GM18502 (cell line): ENCODE measurements around the gene USP37.
"Not testable (repeated sequence)": the region's sequence is repeated elsewhere in the genome, so short reads cannot be mapped to it uniquely, and the experiment has no call there.

Source experiments
- ATAC-seq: cut with Tn5 transposase; IDR thresholded peaks from one replicate; pipeline ENCODE4 v1.9.1; 2021; ENCODE audit warnings: mild to moderate bottlenecking; ENCODE audit not compliant: unreplicated experiment, poor library complexity

The USP37 gene

DNA sequence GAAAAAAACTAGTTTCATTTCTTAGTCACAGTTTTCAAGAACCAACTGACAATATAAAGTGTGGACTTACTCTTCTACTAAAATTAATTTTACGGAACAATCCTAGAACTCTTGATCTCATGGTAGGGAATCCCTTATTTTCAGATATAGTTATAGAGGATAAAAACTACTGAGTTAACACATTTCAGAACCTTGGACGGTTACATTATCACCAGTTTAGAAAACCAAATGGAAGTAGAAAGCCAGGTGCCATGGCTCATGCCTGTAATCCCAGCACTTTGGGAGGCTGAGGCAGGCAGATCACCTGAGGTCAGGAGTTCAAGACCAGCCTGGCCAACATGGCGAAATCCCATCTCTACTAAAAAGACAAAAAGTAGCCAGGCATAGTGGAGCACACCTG lies 13.9 kb downstream of the USP37 start:
- not testable (repeated sequence) for ATAC-seq

DNA sequence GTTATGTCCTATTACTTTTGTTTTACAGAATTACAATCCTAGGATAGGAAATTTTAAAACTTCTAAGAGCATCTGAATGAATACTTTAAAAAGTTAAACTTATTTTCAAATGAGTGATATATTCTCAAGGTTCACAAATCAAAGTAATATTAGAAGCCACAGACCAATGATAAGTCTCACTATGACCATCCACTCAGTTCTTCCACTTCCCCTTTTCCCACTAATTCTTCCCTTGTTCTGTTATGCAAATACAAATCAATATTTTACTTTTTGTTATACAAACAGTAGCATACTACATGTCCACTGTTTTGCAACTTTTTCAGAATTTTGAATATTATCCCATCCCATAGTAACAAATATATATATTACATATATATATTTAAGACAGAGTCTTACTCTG lies 20.2 kb downstream of the USP37 start:
- no peak for ATAC-seq

DNA sequence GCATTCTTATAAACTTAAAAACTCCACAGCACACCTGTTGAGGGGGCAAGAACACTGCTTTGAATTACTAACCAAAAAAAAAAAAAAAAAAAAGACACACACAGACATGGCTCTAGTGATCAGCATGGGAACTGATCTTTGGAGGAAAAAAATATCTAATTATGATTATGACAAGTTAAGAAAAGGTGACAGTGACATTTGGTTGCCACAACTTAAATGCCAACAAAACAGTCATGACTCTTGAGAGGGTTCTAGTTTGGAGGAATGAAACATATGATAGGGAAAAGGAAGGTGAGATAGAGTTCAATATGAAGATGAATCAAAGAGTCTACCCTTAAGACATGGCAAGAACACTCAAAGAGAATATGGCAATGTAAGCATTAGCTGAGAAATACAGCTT lies 20.6 kb downstream of the USP37 start:
- no peak for ATAC-seq

DNA sequence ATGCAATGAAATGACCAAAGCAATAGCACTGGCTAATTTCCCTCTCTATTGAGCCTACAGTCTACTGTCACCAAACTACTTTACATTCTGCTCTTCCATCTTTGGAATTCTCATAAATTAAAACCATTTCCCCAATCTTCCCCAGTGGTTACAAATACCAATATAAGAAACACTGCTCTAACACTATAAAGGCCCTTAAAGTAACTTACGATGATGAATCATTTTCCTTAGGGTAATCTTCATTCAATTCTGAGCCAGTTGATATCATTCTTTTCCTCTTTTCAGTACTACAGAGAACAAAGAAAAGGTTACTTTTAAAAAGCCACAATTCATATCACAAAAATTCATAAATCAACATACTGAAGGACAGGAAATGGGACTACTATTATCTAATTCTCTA lies 22.1 kb downstream of the USP37 start:
- no peak for ATAC-seq

DNA sequence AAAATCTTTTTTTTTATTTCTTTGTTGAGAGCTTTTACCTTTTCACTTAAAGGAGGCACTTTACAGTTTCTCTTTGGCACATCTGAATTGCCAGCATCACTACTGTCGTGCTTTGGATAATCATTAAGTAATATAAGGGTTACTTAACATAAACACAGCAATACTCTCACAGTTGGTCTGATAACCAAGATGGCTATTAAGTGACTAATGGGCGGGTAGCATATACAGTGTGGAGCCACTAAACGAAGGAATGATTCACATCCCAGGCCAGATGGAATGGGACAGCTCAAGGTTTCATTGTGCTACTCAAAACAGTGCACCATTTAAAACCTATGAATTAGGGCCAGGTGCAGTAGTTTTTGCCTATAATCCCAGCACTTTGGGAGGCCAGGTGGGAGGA lies 28.1 kb downstream of the USP37 start:
- ATAC-seq: no peak

DNA sequence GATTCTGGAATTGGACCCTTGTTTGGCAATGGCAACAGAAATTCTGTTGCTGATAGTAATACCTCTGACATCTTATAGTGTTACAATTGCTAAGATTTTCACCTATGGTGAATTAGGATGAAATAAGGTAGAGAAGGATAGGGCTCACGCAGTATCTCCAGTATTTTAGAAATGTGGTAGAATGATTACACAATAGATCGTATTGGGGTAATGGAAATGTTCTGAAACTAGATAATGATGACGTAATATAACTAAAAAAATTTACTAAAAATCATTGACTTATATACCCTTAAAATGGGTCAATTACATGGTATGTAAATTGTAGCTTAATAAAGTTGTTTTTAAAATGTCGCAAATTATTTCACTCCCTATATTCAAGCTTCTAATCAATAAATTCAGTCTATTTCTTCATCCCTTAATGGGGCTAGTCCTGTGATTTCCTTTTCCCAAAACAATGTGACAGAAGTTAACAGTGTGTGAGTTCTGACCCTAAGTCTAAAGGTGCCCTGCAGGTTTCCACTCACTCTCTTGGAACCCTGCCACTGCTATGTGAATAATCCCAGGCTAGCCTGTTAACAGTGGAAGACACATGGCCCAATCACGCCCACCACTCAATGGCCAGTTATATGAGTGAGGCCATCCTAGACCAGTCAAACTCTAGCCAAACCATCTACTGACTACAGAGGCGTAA lies 31.2 kb downstream of the USP37 start:
- ATAC-seq: no peak

DNA sequence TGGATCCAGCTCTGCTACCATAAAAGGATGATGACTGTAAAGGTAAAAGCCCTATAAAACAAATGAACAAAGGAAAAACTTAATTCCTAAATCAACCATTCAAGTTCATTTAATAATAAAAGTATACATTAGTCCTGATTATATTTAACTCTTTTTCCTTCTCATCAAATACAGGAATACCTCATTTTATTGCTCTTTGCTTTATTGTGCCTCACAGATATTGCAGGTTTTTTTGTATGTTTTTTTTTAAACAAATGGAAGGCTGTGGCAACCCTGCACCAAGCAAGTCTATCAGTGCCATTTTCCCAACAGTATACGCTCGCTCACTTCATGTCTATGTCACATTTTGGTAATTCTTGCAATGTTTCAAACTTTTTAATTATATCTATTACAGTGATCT lies 38.2 kb downstream of the USP37 start:
- ATAC-seq: no peak

DNA sequence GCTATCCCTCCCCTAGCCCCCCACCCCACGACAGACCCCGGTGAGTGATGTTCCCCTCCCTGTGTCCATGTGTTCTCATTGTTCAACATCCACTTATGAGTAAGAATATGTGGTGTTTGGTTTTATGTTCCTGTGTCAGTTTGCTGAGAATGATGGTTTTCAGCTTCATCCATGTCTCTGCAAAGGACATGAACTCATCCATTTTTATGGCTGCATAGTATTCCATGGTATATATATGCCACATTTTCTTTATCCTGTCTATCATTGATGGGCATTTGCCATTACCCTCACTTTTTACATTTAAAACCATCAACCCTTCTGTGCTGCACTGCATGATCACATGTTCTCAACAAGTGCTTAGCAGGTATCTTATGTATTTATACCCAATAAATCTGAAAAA lies 39.7 kb downstream of the USP37 start:
- ATAC-seq: not testable (repeated sequence)

DNA sequence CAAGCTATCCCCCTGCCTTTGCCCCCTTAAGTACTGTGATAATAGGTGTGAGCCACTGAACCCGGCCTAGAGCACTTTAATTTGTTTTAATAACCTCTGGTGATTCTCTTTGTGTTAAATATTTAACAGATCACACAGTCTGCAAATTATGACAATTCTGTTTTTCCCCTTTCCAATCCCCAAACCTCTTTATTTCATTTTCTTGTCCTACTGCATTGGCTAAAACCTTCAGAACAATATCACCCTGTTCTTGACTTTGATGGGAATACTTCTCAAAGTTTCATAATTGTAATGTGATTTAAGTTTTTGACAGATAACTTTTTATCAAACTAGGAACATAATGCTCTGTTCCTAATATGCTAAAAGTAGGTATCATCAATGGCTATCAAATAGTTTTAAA lies 44.5 kb downstream of the USP37 start:
- no peak for ATAC-seq

DNA sequence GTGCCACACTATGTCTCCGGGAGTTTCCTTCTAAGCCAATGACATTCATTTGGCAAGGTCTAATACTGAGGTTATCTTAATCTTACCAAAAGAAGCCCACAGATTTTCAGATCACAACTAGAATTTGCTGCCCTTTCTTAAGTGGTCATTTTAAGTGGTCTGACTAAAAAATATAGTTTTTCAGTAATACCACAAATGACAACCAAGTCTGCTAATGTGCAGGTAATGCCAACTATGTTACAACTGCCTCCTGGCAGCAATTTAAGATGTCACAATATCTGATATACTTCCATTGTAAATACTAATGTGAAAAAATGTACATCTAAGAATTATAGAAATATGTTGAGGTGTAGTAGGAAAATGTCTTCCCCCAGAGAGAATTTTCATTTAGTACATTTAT lies 49.3 kb downstream of the USP37 start:
- ATAC-seq: no peak

DNA sequence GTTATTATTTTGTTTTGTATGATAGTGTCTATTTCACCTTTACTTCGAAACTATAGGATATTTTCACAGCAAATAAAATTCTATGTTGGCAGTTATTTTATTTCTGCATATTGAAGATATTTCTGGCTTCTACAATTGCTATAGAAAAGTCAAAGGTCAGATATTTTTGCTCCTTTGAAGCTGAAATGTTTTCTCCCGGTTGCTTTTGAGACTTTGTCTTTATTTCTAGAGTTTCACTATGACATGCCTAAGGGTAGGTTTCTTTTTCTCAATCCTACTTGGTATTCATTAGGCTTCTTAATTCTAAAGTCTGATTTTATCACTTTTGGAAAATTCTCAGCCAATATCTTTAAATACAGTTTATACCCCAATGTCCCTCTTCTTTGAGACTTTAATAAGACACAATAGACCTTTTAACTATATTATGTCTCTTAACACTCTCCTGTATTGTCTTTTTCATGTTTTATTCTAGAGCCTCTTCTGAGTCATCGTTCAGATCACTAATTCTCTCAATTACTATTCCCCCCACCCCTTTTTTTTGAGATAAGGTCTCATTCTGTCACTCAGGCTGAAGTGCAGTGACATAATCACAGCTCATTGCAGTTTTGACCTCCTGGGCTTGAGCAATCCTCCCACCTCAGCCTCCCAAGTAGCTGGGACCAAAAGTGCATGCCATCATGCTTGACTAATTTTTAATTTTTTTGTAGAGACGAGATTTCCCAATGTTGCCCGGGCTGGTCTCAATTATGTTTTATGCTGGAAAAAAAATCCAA lies 50.5 kb downstream of the USP37 start:
- peak; percentile 75 for ATAC-seq

DNA sequence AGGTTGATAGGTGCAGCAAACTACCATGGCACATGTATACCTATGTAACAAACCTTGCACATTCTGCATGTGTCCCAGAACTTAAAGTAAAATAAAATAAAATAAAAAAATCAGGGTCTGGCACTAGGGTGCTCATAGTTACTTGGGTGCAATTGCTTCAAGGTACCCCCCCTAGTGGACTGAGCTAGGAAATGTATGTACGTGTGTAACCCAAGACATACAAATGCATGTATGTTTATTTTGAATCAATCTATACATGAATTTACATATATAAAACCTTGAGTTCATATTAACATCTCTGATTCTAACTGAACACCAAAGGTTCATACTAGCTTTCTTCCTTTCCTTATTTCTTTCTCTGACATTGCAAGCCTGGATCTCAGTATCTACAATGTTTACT lies 51.5 kb downstream of the USP37 start:
- no peak for ATAC-seq

DNA sequence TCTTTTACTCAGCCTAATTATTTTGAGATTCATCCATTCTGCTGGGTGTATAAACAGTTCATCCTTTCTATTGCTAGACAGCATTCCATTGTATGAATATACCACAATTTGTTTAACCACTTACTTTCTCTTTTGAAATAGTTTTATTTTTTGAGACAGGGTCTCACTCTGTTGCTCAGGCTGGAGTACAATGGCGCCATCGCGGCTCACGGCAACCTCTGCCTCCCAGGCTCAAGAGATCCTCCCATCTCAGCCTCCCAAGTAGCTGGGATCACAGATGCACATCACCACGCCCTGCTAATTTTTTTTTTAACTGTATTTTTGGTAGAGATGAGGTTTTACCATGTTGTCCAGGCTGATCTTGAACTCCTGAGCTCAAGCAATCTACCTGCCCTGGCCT lies 54.5 kb downstream of the USP37 start:
- no peak for ATAC-seq

DNA sequence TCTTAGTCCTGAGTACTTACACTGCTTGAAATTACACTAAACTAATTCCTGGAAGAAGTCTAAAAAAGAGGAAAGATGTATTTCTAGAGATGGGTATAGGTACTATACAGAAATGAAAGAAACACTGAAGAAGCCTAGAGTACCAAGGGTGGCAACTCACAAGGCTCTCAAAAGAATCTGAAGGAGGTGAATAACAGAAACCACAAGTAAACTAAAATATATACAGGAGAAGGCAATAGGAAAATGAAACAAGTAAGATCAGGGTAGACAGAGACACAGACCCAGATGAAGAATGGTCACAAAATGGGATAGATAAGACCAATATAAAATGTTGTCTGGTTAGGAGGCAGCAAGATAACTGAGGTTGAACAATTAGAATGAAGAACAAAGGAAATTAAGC lies 59.9 kb downstream of the USP37 start:
- ATAC-seq: peak; percentile 39

DNA sequence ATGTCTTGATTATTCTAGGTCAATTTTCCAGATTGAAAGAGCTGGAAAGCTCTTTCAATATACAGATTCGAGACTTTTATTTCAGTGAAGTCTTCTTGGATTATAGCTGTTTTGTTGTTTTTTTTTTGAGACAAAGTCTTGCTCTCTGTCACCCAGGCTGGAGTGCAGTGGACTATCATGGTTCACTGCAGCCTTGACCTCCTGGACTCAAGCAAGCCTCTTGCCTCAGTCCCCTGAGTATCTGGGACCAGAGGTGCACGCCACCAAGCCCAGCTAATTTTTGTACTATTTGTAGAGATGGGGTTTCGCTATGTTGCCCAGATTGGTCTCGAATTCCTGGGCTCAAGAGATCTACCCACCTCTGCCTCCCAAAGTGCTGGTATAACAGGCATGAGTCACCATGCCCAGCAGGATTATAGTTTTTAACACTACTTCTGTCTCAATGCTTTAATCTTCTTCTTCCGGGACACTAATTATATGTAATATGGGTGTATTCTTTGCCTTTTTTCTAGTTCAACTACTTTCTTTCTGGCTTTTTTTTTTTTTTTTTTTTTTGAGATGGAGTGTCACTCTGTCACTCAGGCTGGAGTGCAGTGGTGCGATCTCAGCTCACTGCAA lies 62.3 kb downstream of the USP37 start:
- no peak for ATAC-seq

DNA sequence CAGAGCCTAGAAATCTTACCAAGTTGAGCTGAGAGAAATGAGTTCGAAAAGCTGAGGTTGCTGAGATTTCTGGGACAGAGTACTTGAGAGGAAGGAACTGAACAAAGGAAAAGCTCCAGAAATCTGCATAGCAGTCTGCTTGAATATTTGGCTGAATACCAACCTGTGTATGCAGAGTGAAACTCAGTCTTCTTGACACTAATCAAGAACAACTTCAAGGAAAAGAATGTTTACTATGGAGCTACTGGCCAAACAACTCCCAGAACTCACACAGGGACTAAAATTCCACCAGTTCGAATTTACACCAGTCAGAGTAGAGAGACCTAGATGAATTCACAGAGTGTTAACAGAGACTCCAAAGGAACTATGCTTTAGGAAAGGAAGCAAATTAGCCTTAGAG lies 66.5 kb downstream of the USP37 start:
- no peak for ATAC-seq

DNA sequence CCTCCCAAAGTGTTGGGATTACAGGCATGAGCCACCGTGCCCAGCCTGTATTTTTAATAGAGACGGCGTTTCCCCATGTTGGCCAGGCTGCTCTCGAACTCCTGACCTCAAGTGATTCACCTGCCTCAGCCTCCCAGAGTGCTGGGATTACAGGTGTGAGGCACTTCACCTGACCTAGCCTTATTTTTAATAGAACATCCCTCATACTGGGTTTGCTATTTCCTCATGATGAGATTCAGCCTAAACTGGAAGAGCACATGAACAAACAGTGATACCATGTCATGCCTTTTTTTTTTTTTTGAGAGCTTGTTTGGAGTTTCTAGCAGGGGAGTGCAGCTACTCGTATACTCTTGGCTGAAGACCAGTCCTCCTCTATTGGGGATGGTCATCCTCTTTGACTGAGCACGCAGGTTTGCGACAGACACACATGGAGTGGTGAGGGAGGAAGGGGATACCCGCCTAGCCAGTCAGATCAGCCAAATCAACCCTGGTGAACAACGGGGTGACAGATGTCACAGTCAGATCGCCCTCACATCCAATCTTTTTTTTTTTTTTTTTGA lies 67.6 kb downstream of the USP37 start:
- ATAC-seq: no peak

DNA sequence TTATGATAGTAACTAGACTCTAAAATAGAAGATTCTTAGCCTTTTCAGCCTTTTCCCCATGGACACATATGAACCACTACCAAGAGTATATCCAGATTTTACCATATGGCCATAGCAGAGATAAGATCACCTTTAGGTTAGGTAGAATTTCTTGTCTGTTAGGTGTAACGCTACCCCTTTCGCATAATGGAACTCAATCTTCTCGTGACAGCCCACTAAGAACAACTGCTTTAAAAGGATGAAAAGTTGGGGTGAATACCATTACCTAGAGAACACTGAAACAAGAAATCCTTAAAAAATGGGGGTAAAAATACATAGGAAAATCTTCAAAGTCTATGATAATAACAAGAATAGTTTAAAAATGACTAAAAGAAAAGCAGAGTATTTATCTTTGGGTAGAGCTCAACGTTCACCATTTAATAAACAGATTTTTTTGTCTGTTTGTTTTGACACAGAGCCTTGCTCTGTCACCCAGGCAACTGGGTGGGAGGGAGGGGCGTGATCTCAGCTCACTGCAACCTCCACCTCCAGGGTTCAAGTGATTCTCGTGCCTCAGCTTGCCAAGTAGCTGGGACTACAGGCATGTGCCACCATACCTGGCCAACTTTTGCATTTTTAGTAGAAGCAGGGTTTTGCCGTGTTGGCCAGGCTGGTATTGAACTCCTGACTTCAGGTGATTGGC lies 82.0 kb downstream of the USP37 start:
- no peak for ATAC-seq

DNA sequence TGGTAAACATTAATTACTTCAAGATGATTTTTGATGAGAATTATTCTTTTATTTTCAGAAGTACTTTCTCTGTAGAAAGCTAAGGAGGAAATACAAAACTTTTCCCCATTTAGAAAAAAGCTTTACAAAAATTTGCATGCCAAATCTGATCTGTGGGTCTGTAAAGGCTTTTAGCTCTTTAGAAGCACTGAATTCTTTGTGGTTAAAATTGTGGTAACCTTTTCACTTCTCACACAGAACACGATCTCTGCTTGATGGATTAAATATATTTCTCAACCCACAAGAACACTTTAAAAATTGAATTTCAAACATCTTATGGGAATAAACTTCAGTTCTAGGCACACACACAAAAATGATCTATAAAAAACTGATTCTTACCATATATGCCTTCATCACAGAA lies 85.5 kb downstream of the USP37 start:
- no peak for ATAC-seq

DNA sequence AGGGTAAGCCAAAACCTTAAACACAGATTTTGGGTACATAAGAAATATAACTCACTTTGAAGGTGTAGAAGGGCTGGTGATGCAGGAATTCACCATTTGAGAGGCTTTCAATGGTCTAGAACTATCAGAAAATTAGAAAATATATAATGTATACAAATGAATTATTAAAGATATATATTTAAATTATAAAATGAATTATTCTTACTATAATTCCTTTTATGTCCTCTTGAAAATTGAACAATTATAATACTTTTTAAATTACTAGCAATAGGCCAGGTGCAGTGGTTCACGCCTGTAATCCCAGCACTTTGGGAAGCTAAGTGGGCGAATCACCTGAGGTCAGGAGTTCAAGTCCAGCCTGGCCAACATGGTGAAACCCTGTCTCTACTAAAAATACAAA lies 88.6 kb downstream of the USP37 start:
- no peak for ATAC-seq

DNA sequence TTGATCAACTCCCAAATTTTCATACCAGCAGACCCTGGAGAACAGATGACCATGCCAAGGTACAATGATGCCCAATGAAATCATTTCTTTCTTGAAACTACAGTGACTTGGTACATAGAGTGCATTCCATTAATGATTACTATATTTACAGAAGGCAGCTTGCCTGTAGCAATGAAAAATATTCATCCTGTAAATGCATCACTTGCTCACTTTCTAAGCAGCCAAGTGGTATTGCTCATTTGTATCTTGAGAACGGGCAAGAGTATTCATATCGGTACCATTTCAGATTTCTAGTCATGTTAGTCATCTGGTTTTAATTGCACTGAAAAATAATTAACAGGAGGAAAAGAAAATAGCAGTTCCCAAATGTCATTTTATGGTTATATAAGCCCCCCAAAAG lies 89.6 kb downstream of the USP37 start:
- no peak for ATAC-seq
